Pancreas (tissue), 10 donors: Measurements from ENCODE around the gene ELP4. TPM values are rescaled to one million over a fixed set of nuclear protein-coding genes. Genes with fewer than 3 reads are reported as not detected.
"Not testable (repeated sequence)": the region's sequence is repeated elsewhere in the genome, so short reads cannot be mapped to it uniquely, and the experiment has no call there.

ENCODE experiments used
- ATAC-seq, 4 donors: fragments of 200-7000 bp; cut with Tn5 transposase; one replicate each; pipeline versions ENCODE4 v1.8.0 to v1.9.1; 2020; ENCODE audit warnings: mild to moderate bottlenecking in 4 of 4, moderate library complexity in 4 of 4
- DNase-seq, 6 donors: peaks; one replicate each; pipeline ENCODE4 v3.0.0-alpha.2; 2020
- FAIRE-seq: peaks from 2 replicates; lab custom pipeline; 2012; peaks lifted over from hg19 to GRCh38; lab: Jason Lieb, UNC
- H3K27ac ChIP-seq, 4 donors: fragments of 200-600 bp; sonication (generic); 1 replicate in 3 of 4; 2 replicates in 1 of 4; pipeline versions ENCODE4 v1.5.0 to v1.8.0; 2020
- H3K27me3 ChIP-seq, 4 donors: fragments of 200-600 bp; one replicate each; pipeline ENCODE4 v1.8.0; 2021
- H3K36me3 ChIP-seq, 3 donors: fragments of 200-600 bp; sonication (generic) in 1 of 3; one replicate each; pipeline versions ENCODE4 v1.5.0 to v1.8.0; 2020 to 2021
- H3K4me1 ChIP-seq, 3 donors: fragments of 200-600 bp; one replicate each; pipeline ENCODE4 v1.8.0; 2021
- H3K4me3 ChIP-seq, 4 donors: fragments of 200-600 bp; sonication (generic) in 2 of 4; one replicate each; pipeline versions ENCODE4 v1.5.0 to v1.8.0; 2020 to 2021
- H3K9me3 ChIP-seq, 4 donors: fragments of 200-600 bp; one replicate each; pipeline ENCODE4 v1.8.0; 2021
- CTCF ChIP-seq, 4 donors: fragments of 200-600 bp; sonication (generic) in 3 of 4; IDR thresholded peaks; one replicate each; pipeline versions ENCODE4 v1.5.0 to v1.8.0; 2021; ENCODE audit warnings: antibody characterized with exemption in 4 of 4
- WGBS, 2 donors: extraction: QIAGEN DNeasy Blood & Tissue Kit; methylation state at CpG; one replicate each; pipeline ENCODE4 v1.1.7; 2013; 5-methylcytosine and 5-hydroxymethylcytosine counted together
- intact Hi-C, 3 donors: fragments of 100-400 bp; cut with DNase I; formaldehyde crosslinking; loops; one replicate each; pipeline versions ENCODE4 v1.11.1 to v1.14.2; 2022
- polyA plus RNA-seq, 2 donors: library from polyadenylated mRNA; stranded (reverse); fragments of 200-250 nt; gene quantifications; one replicate each; pipeline ENCODE4 v1.2.3, GENCODE V29; 2013
- total RNA-seq, 6 donors: library from RNA; stranded (reverse); fragmentation: NEBNext Ultra II Directional in 4 of 6; extraction: Animal tissue kit (Norgen Biotek cat#: 25700) in 4 of 6; gene quantifications; one replicate each; pipeline versions ENCODE4 v1.2.1 to v1.2.4, GENCODE V29; 2021 to 2023
- donor health status: healthy with polysubstance abuse.
- donor health status: DM: no; HTN: no; CAD: no; lungs with moderate emphysema.
- donor health status: DM: no; HTN: no; CAD: no.
- donor health status: control.
- donor health status: control.
- donor health status: Bipolar disorder and iron deficiency.
- donor health status: DM: yes; HTN: yes; CAD: no.
- donor health status: DM: no; HTN: no; CAD: no.
- donor health status: DM: no; HTN: no; CAD: no.
- donor health status: DM: yes; HTN: yes; CAD: no.

The ELP4 gene
- total and polyA plus RNA-seq, 8 donors, result 8.7 to 13.2 (median 9.9) TPM

GRCh38 chr11:31687861-31688260 is 178.3 kb downstream of the ELP4 start:
- intact Hi-C loops, result no loop called here
- H3K9me3 ChIP-seq, result no peaks in the 10 kb centered on the region
- WGBS, 2 donors, result 85 to 86% methylated on average over 4 of the region's 4 CpGs
- H3K36me3 ChIP-seq, result no peaks in the 10 kb centered on the region
- ATAC-seq (no peak), FAIRE-seq (no peak), DNase-seq (no peak)
- no peak overlapping the region for H3K4me3 ChIP-seq
- no peak for TF ChIP-seq CTCF (IDR thresholded peaks at IDR 0.05)
- no peaks in the 10 kb centered on the region for H3K4me1 ChIP-seq
- no peak overlapping the region for H3K27ac ChIP-seq
- H3K27me3 ChIP-seq, result no peaks in the 10 kb centered on the region

GRCh38 chr11:31689559-31689958 is 180.0 kb downstream of the ELP4 start:
- H3K27ac ChIP-seq, result no peak overlapping the region
- no peaks in the 10 kb centered on the region for H3K27me3 ChIP-seq
- H3K4me3 ChIP-seq, result no peak overlapping the region
- no peaks in the 10 kb centered on the region for H3K4me1 ChIP-seq
- TF ChIP-seq CTCF (IDR thresholded peaks at IDR 0.05), result no peak
- no peaks in the 10 kb centered on the region for H3K9me3 ChIP-seq
- H3K36me3 ChIP-seq, result no peaks in the 10 kb centered on the region
- DNase-seq, result no peak
- ATAC-seq, result no peak
- no peak for FAIRE-seq
- intact Hi-C loops, result no loop called here

GRCh38 chr11:31690041-31690440 is 180.5 kb downstream of the ELP4 start:
- no peaks in the 10 kb centered on the region for H3K36me3 ChIP-seq
- no peak for ATAC-seq
- TF ChIP-seq CTCF (IDR thresholded peaks at IDR 0.05), result no peak
- intact Hi-C loops, result no loop called here
- DNase-seq, result no peak
- no peak for FAIRE-seq
- WGBS, 2 donors, result 83 to 85% methylated on average over 2 of the region's 2 CpGs
- no peaks in the 10 kb centered on the region for H3K9me3 ChIP-seq
- no peaks in the 10 kb centered on the region for H3K27me3 ChIP-seq
- no peak overlapping the region for H3K4me3 ChIP-seq
- H3K4me1 ChIP-seq, result no peaks in the 10 kb centered on the region
- no peak overlapping the region for H3K27ac ChIP-seq

- intact Hi-C loops, result no loop called here
- H3K4me1 ChIP-seq, result no peaks in the 10 kb centered on the region
- no peak for ATAC-seq
- no peak overlapping the region for H3K4me3 ChIP-seq
- no peak for DNase-seq
- H3K27me3 ChIP-seq, result no peaks in the 10 kb centered on the region
- WGBS, 2 donors, result 48 to 51% methylated on average over 2 of the region's 2 CpGs
- no peaks in the 10 kb centered on the region for H3K9me3 ChIP-seq
- no peak overlapping the region for H3K27ac ChIP-seq
- no peak for FAIRE-seq
- no peaks in the 10 kb centered on the region for H3K36me3 ChIP-seq
- TF ChIP-seq CTCF (IDR thresholded peaks at IDR 0.05), result no peak
Measured at GRCh38 chr11:31690516-31690915, 180.9 kb downstream of the ELP4 start.

GRCh38 chr11:31692466-31692865 is 182.9 kb downstream of the ELP4 start:
- no peak for TF ChIP-seq CTCF (IDR thresholded peaks at IDR 0.05)
- Histone ChIP-seq H3K27ac (no peak overlapping the region), H3K4me3 (no peak overlapping the region), H3K27me3 (no peaks in the 10 kb centered on the region), H3K36me3 (no peaks in the 10 kb centered on the region), H3K4me1 (no peaks in the 10 kb centered on the region), H3K9me3 (no peaks in the 10 kb centered on the region)
- intact Hi-C loops, result no loop called here
- DNase-seq (no peak), FAIRE-seq (no peak), ATAC-seq (no peak)
- WGBS, 2 donors, result 92 to 95% methylated on average over 2 of the region's 2 CpGs

- H3K27me3 ChIP-seq, H3K9me3 ChIP-seq, DNase-seq, ATAC-seq, H3K36me3 ChIP-seq, FAIRE-seq, H3K27ac ChIP-seq, H3K4me3 ChIP-seq, intact Hi-C loops, H3K4me1 ChIP-seq: not testable (repeated sequence)
- WGBS, 2 donors, result 69 to 89% methylated on average over 1 of the region's 1 CpG
Measured at GRCh38 chr11:31697049-31697448, 187.5 kb downstream of the ELP4 start.
